Nephron (organoid): ENCODE measurements around the gene GABRD.

Experiments used
- H3K27ac Mint-ChIP-seq, 3 experiments: 2 replicates each; pipeline ENCODE4 v1.8.0; 2020; ENCODE audit warnings: mixed read lengths in 3 of 3, mild to moderate bottlenecking in 2 of 3, moderate library complexity in 1 of 3
- H3K27me3 Mint-ChIP-seq: 2 replicates; pipeline ENCODE4 v1.8.0; 2021; ENCODE audit warnings: low read depth, mild to moderate bottlenecking, moderate library complexity, mixed read lengths
- H3K36me3 Mint-ChIP-seq: 2 replicates; pipeline ENCODE4 v1.8.0; 2020; ENCODE audit warnings: low read depth, mixed read lengths
- H3K4me1 Mint-ChIP-seq: 2 replicates; pipeline ENCODE4 v1.8.0; 2020; ENCODE audit warnings: mixed read lengths
- H3K4me3 Mint-ChIP-seq, 3 experiments: 2 replicates each; pipeline ENCODE4 v1.8.0; 2020; ENCODE audit warnings: mild to moderate bottlenecking in 3 of 3, mixed read lengths in 3 of 3, moderate library complexity in 2 of 3
- H3K9me3 Mint-ChIP-seq: 2 replicates; pipeline ENCODE4 v1.8.0; 2020; ENCODE audit warnings: mixed read lengths
- CTCF ChIP-seq, 3 experiments: fragments of 200-600 bp; sonication (generic); IDR thresholded peaks; one replicate each; pipeline ENCODE4 v1.5.0; 2021; ENCODE audit warnings: antibody characterized with exemption in 3 of 3; ENCODE audit not compliant: unreplicated experiment in 3 of 3

GABRD gene, protein sequence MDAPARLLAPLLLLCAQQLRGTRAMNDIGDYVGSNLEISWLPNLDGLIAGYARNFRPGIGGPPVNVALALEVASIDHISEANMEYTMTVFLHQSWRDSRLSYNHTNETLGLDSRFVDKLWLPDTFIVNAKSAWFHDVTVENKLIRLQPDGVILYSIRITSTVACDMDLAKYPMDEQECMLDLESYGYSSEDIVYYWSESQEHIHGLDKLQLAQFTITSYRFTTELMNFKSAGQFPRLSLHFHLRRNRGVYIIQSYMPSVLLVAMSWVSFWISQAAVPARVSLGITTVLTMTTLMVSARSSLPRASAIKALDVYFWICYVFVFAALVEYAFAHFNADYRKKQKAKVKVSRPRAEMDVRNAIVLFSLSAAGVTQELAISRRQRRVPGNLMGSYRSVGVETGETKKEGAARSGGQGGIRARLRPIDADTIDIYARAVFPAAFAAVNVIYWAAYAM

GRCh38 chr1:2019172-2019543, at the start of gene GABRD:
Gene GABRD, plus strand, starts transcription at chr1:2019345. Its CDS starts 79 bp downstream, at chr1:2019424.
- no peak for TF ChIP-seq CTCF (IDR thresholded peaks at IDR 0.05; ENCODE audit: unreplicated experiment in 3 of 3)
- H3K27me3 Mint-ChIP-seq = peaks cover 74% of the 10 kb centered on the region
- H3K4me1 Mint-ChIP-seq = peaks cover 5% of the 10 kb centered on the region
- H3K36me3 Mint-ChIP-seq = no peaks in the 10 kb centered on the region
- peaks cover 3% of the 10 kb centered on the region for H3K9me3 Mint-ChIP-seq
- H3K4me3 Mint-ChIP-seq = peak within 1 kb of the TSS; percentile 78 to 90 (median 85)
- H3K27ac Mint-ChIP-seq = peak within 1 kb of the TSS in 1 of 3 experiments; percentile 46

DNA sequence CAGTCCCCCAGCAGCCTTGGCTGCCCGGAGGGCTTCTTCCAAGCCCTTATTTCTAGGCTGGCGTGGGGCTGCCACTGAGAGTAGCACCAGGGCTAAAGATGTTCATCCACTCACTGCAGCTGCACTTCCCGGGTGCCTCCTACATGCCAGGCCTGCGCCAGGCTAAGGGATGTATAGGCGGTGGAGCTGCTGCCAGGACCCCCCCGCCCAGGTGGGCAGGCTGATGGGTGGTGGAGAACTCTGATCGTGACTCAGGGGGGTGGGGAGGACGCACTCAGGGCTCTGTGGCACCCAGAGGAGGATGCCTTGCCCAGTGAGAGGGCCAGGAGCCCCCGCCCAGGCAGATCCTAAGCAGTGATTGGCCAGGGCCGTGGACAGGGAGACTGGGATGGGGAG, 49.6 kb upstream of the GABRD start:
- Mint-ChIP-seq H3K9me3 (no peaks in the 10 kb centered on the region), H3K36me3 (no peaks in the 10 kb centered on the region), H3K4me1 (peaks cover 4% of the 10 kb centered on the region), H3K27me3 (peaks cover 20% of the 10 kb centered on the region), H3K4me3 (no peak overlapping the region), H3K27ac (no peak overlapping the region)
- no peak for TF ChIP-seq CTCF (IDR thresholded peaks at IDR 0.05; ENCODE audit: unreplicated experiment in 3 of 3)

- Mint-ChIP-seq H3K9me3 (no peaks in the 10 kb centered on the region), H3K27me3 (peaks cover 24% of the 10 kb centered on the region), H3K36me3 (no peaks in the 10 kb centered on the region), H3K4me1 (peaks cover 4% of the 10 kb centered on the region), H3K4me3 (no peak overlapping the region), H3K27ac (no peak overlapping the region)
- no peak for TF ChIP-seq CTCF (IDR thresholded peaks at IDR 0.05; ENCODE audit: unreplicated experiment in 3 of 3)
Measured at GRCh38 chr1:1969953-1970716, 49.0 kb upstream of the GABRD start.

DNA sequence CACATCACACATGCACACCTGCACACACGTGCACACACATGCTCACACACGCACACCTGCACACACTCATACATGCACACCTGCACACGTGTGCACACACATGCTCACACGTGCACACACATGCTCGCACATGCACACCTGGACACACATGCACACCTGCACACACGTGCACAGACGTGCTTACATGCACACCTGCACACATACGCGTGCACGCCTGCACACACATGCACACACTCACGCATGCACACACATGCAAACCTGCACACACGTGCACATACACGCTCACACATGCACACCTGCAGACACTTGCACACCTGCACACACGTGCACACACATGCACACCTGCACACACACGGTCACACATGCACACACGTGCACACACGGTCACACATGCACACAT, 48.1 kb upstream of the GABRD start:
- TF ChIP-seq CTCF (IDR thresholded peaks at IDR 0.05; ENCODE audit: unreplicated experiment in 3 of 3) = no peak
- no peak overlapping the region for H3K4me3 Mint-ChIP-seq
- H3K9me3 Mint-ChIP-seq = no peaks in the 10 kb centered on the region
- H3K27ac Mint-ChIP-seq = no peak overlapping the region
- no peaks in the 10 kb centered on the region for H3K36me3 Mint-ChIP-seq
- peaks cover 25% of the 10 kb centered on the region for H3K27me3 Mint-ChIP-seq
- H3K4me1 Mint-ChIP-seq = peaks cover 1% of the 10 kb centered on the region

- H3K27ac Mint-ChIP-seq = no peak overlapping the region
- no peaks in the 10 kb centered on the region for H3K36me3 Mint-ChIP-seq
- H3K4me1 Mint-ChIP-seq = no peaks in the 10 kb centered on the region
- no peaks in the 10 kb centered on the region for H3K9me3 Mint-ChIP-seq
- H3K27me3 Mint-ChIP-seq = peaks cover 31% of the 10 kb centered on the region
- no peak for TF ChIP-seq CTCF (IDR thresholded peaks at IDR 0.05; ENCODE audit: unreplicated experiment in 3 of 3)
- H3K4me3 Mint-ChIP-seq = no peak overlapping the region
Measured at GRCh38 chr1:1971688-1972087, 47.5 kb upstream of the GABRD start.
